HCT116 (cell line): ENCODE data around the gene SEMA4A. TPM values are rescaled to one million over a fixed set of nuclear protein-coding genes. Genes with fewer than 3 reads are reported as not detected.

Experiments used
- ATAC-seq: fragments of 200-7000 bp; cut with Tn5 transposase; 2 replicates; pipeline ENCODE4 v1.9.1; 2020; ENCODE audit warnings: mild to moderate bottlenecking, moderate library complexity
- BruUV-seq: library from RNA; stranded (reverse); fragments of 400-500 nt; replicated peaks from 2 replicates; lab custom pipeline; 2021; lab: Mats Ljungman, UMichigan
- CTCF ChIA-PET: fragments of 300-600 bp; sonication (Branson Sonifier 250); formaldehyde crosslinking; loops from one replicate; lab custom pipeline; 2021; ENCODE audit warnings: antibody characterized with exemption; lab: Charles Lee
- POLR2A ChIA-PET: fragments of 300-600, 350-600 bp; sonication (Branson Sonifier 250); formaldehyde crosslinking; loops from one replicate; lab custom pipeline; 2021; ENCODE audit warnings: antibody characterized with exemption; lab: Charles Lee
- RAD21 ChIA-PET, 2 experiments: fragments of 300-600 bp; sonication (Branson Sonifier 250); formaldehyde crosslinking; loops; one replicate each; lab custom pipeline; 2023; ENCODE audit warnings: low total read pairs in 2 of 2; ENCODE audit not compliant: uncharacterized antibody in 2 of 2, unreplicated experiment in 2 of 2, low non-redundant PET in 1 of 2; lab: Charles Lee
- DNase-seq: peaks from one replicate; pipeline ENCODE4 v3.0.0-alpha.2; 2010; ENCODE audit warnings: low read depth, low spot score
- H2AFZ ChIP-seq: fragments of 200-600 bp; shearing (Covaris generic), sonication (generic); 2 replicates; pipeline ENCODE4 v1.6.1; 2017; ENCODE audit warnings: low read depth, mixed run types, mixed read lengths, antibody characterized with exemption, low read length; ENCODE audit not compliant: poor library complexity, severe bottlenecking
- H3K27ac ChIP-seq: 2 replicates; pipeline ENCODE4 v1.5.1; 2012; ENCODE audit warnings: low read depth, low read length
- H3K27me3 ChIP-seq: fragments of 200-600 bp; sonication (generic); 2 replicates; pipeline ENCODE4 v1.6.1; 2016; ENCODE audit warnings: mixed run types, low read length, mixed read lengths; ENCODE audit not compliant: insufficient read depth
- H3K36me3 ChIP-seq, 2 experiments: fragments of 200-500 bp in 1 of 2; fragments of 200-600 bp in 1 of 2; sonication (Bioruptor generic) in 1 of 2; sonication (generic) in 1 of 2; 2 replicates each; pipeline versions ENCODE4 v1.5.1 to v1.6.1; 2014 to 2016; ENCODE audit warnings: low read length in 2 of 2, inconsistent platforms in 1 of 2, mixed read lengths in 1 of 2, mixed run types in 1 of 2; ENCODE audit not compliant: insufficient read depth in 2 of 2, control insufficient read depth in 1 of 2
- H3K4me1 ChIP-seq, 2 experiments: fragments of 200-600 bp in 1 of 2; sonication (generic) in 1 of 2; 2 replicates each; pipeline versions ENCODE4 v1.5.1 to v1.6.1; 2012 to 2017; ENCODE audit warnings: low read length in 2 of 2, inconsistent platforms in 1 of 2, mild to moderate bottlenecking in 1 of 2, mixed read lengths in 1 of 2, mixed run types in 1 of 2, moderate library complexity in 1 of 2; ENCODE audit not compliant: insufficient read depth in 2 of 2, control insufficient read depth in 1 of 2
- H3K4me2 ChIP-seq: fragments of 200-600 bp; sonication (generic); 2 replicates; pipeline ENCODE4 v1.6.1; 2017; ENCODE audit warnings: mixed run types, low read length, mixed read lengths
- H3K4me3 ChIP-seq, 2 experiments: fragments of 200-600 bp in 1 of 2; sonication (generic) in 1 of 2; replicated peaks in 1 of 2; 2 replicates each; pipeline ENCODE4 v1.5.1; 2011 to 2016; ENCODE audit warnings: low read length in 2 of 2, control low read depth in 1 of 2, low read depth in 1 of 2, mild to moderate bottlenecking in 1 of 2, mixed read lengths in 1 of 2, mixed run types in 1 of 2
- H3K79me2 ChIP-seq: fragments of 200-600 bp; sonication (generic); 2 replicates; pipeline ENCODE4 v1.6.1; 2017; ENCODE audit warnings: mild to moderate bottlenecking, mixed run types, low read length, moderate library complexity, mixed read lengths; ENCODE audit not compliant: insufficient read depth
- H3K9ac ChIP-seq: fragments of 200-600 bp; sonication (generic); 2 replicates; pipeline ENCODE4 v1.6.1; 2016; ENCODE audit warnings: low read length, mixed read lengths
- H3K9me2 ChIP-seq: fragments of 200-600 bp; sonication (generic), shearing (Covaris generic); 2 replicates; pipeline ENCODE4 v1.6.1; 2017; ENCODE audit warnings: mixed run types, mild to moderate bottlenecking, moderate library complexity; ENCODE audit not compliant: insufficient read depth
- H3K9me3 ChIP-seq, 2 experiments: fragments of 200-500 bp in 1 of 2; fragments of 200-600 bp in 1 of 2; sonication (Bioruptor generic) in 1 of 2; sonication (generic) in 1 of 2; 2 replicates each; pipeline ENCODE4 v1.6.1; 2014 to 2017; ENCODE audit warnings: low read length in 2 of 2, mixed read lengths in 2 of 2, inconsistent platforms in 1 of 2, low read depth in 1 of 2, mild to moderate bottlenecking in 1 of 2, mixed run types in 1 of 2, moderate library complexity in 1 of 2; ENCODE audit not compliant: control insufficient read depth in 1 of 2, insufficient read depth in 1 of 2
- H4K20me1 ChIP-seq: fragments of 200-600 bp; sonication (generic), shearing (Covaris generic); 2 replicates; pipeline ENCODE4 v1.6.1; 2017; ENCODE audit warnings: mixed run types, mild to moderate bottlenecking, moderate library complexity; ENCODE audit not compliant: insufficient read depth
- CTCF ChIP-seq, 3 experiments: fragments of 200-600 bp in 1 of 3; sonication (generic) in 1 of 3; IDR thresholded peaks in 2 of 3; conservative IDR thresholded peaks in 1 of 3; 2 replicates each; pipeline ENCODE4 v1.5.1; 2012 to 2017; ENCODE audit warnings: low read depth in 2 of 3, low read length in 2 of 3, antibody characterized with exemption in 1 of 3, borderline replicate concordance in 1 of 3, control low read depth in 1 of 3, mild to moderate bottlenecking in 1 of 3, mixed read lengths in 1 of 3, mixed run types in 1 of 3, moderate library complexity in 1 of 3; ENCODE audit not compliant: insufficient read depth in 1 of 3
- FOSL1 ChIP-seq: IDR thresholded peaks from 2 replicates; pipeline ENCODE4 v1.6.1; 2012; ENCODE audit warnings: low read depth
- POLR2AphosphoS5 ChIP-seq: IDR thresholded peaks from 2 replicates; pipeline ENCODE4 v1.6.1; 2011; ENCODE audit warnings: mild to moderate bottlenecking, low read depth, low read length, moderate library complexity
- ZBTB33 ChIP-seq: IDR thresholded peaks from 2 replicates; pipeline ENCODE4 v1.6.1; 2011; ENCODE audit warnings: mild to moderate bottlenecking, low read length, moderate library complexity; ENCODE audit not compliant: insufficient replicate concordance; ENCODE audit errors: extremely low read depth
- intact Hi-C: fragments of 100-400 bp; cut with micrococcal nuclease; formaldehyde crosslinking; loops from 2 replicates; pipeline ENCODE4 v1.10.0; 2022
- total RNA-seq: library from RNA; stranded (reverse); gene quantifications from one replicate; pipeline ENCODE4 v1.2.1, GENCODE V29; 2021; ENCODE audit not compliant: unreplicated experiment

Gene SEMA4A
- total RNA-seq, 1 experiment from 2014 or later = 0.39 TPM

GRCh38 chr1:156119503-156120209 lies 33.7 kb upstream of the SEMA4A start:
- Histone ChIP-seq H3K79me2 (peaks cover 100% of the 10 kb centered on the region), H3K27me3 (no peaks in the 10 kb centered on the region), H2AFZ (no peak overlapping the region), H3K4me2 (peak overlapping the region; percentile 90), H3K9me2 (no peaks in the 10 kb centered on the region), H3K4me1 (peaks cover 76 to 88% of the 10 kb centered on the region in 2 experiments), H3K27ac (peak overlapping the region; percentile 95), H3K36me3 (peaks cover 0 to 11% of the 10 kb centered on the region in 2 experiments; a peak in 1 of 4 replicates), H3K9ac (peak overlapping the region; percentile 75), H4K20me1 (peaks cover 4% of the 10 kb centered on the region; the same call in 1 of the 2 replicates), H3K9me3 (no peaks in the 10 kb centered on the region), H3K4me3 (peak overlapping the region in 1 of 2 experiments; percentile 12; a peak in 1 of 4 replicates)
- 0 out of 2 replicates have a peak, but pooled peaks have one; percentile 7 for ATAC-seq
- ChIA-PET RAD21 (interaction anchor here in 1 of 2 experiments (0.7 kb wide), 1 partner anchor 10 kb away, joined by 4 read pairs; no protein-coding TSS in a partner anchor), POLR2A (interaction anchor here (0.6 to 3.1 kb wide), 5 partner anchors 10 to 93 kb away, joined by 3 to 11 read pairs (median 7); partner anchors contain the start of gene PMF1), CTCF (interaction anchor here (1.0 to 1.8 kb wide), 6 partner anchors 15 to 105 kb away, joined by 3 to 4 read pairs (median 4); no protein-coding TSS in a partner anchor)
- intact Hi-C loops = no loop called here
- DNase-seq = no peak
- TF ChIP-seq POLR2AphosphoS5 (0 out of 2 replicates have a peak, but pooled peaks have one; percentile 15), ZBTB33 (no peak)
- BruUV-seq = no TSS peak

- no peak for ATAC-seq
- no TSS peak for BruUV-seq
- H3K36me3 ChIP-seq = peaks cover 0 to 11% of the 10 kb centered on the region in 2 experiments; a peak in 1 of 4 replicates
- peaks cover 100% of the 10 kb centered on the region for H3K79me2 ChIP-seq
- POLR2A ChIA-PET = interaction anchor here (0.8 to 1.8 kb wide), 3 partner anchors 10 to 17 kb away, joined by 3 to 8 read pairs (median 7); no protein-coding TSS in a partner anchor
- H3K4me1 ChIP-seq = peaks cover 79 to 95% of the 10 kb centered on the region in 2 experiments
- peak overlapping the region in 1 of 2 experiments; percentile 52; a peak in 2 of 4 replicates for H3K4me3 ChIP-seq
- H4K20me1 ChIP-seq = peaks cover 4% of the 10 kb centered on the region; the same call in 1 of the 2 replicates
- no peaks in the 10 kb centered on the region for H3K9me2 ChIP-seq
- no peaks in the 10 kb centered on the region for H3K9me3 ChIP-seq
- RAD21 ChIA-PET = no interaction called here
- CTCF ChIA-PET = interaction anchor here (1.0 to 1.8 kb wide), 5 partner anchors 15 to 105 kb away, joined by 3 to 4 read pairs (median 3); no protein-coding TSS in a partner anchor
- no peak for DNase-seq
- peak overlapping the region; percentile 75 for H3K9ac ChIP-seq
- TF ChIP-seq FOSL1 (no peak), CTCF (IDR thresholded peaks at IDR 0.05 in 2 of 3, conservative IDR thresholded peaks at IDR 0.05 in 1 of 3; ENCODE audit: borderline replicate concordance in 1 of 3, insufficient read depth in 1 of 3, low read depth in 2 of 3, low read length in 2 of 3) (no peak)
- intact Hi-C loops = no loop called here
- H3K4me2 ChIP-seq = peak overlapping the region; percentile 90
- no peaks in the 10 kb centered on the region for H3K27me3 ChIP-seq
- H2AFZ ChIP-seq = no peak overlapping the region
- H3K27ac ChIP-seq = peak overlapping the region; percentile 95
Measured at GRCh38 chr1:156120318-156120717, 33.1 kb upstream of the SEMA4A start.
